ACC112 (cell line): ENCODE results near the gene MLPH.

Source experiments
- H2AFZ ChIP-seq: fragments of 200-600 bp; sonication (generic); one replicate; pipeline ENCODE4 v1.6.0; 2017; ENCODE audit warnings: antibody characterized with exemption, low read length; ENCODE audit not compliant: unreplicated experiment
- H3K27ac ChIP-seq: fragments of 200-600 bp; sonication (generic); 2 replicates; pipeline ENCODE4 v1.5.1; 2014; ENCODE audit warnings: low read depth, mild to moderate bottlenecking, antibody characterized with exemption, low read length, moderate library complexity
- H3K27me3 ChIP-seq: fragments of 200-600 bp; sonication (generic); 2 replicates; pipeline ENCODE4 v1.6.1; 2014; ENCODE audit warnings: mild to moderate bottlenecking, antibody characterized with exemption, low read length, moderate library complexity, mixed read lengths; ENCODE audit not compliant: insufficient read depth
- H3K36me3 ChIP-seq: fragments of 200-600 bp; sonication (generic); 2 replicates; pipeline ENCODE4 v1.6.1; 2016; ENCODE audit warnings: mild to moderate bottlenecking, antibody characterized with exemption, low read length, moderate library complexity, mixed read lengths; ENCODE audit not compliant: insufficient read depth
- H3K4me1 ChIP-seq: fragments of 200-600 bp; sonication (generic); one replicate; pipeline ENCODE4 v1.6.1; 2016; ENCODE audit warnings: low read length, mixed read lengths; ENCODE audit not compliant: insufficient read depth, unreplicated experiment, control insufficient read depth
- H3K4me3 ChIP-seq: fragments of 200-600 bp; sonication (generic); 2 replicates; pipeline ENCODE4 v1.5.1; 2014; ENCODE audit warnings: mild to moderate bottlenecking, low read depth, low read length
- H3K79me2 ChIP-seq: fragments of 200-600 bp; sonication (generic); one replicate; pipeline ENCODE4 v1.6.0; 2016; ENCODE audit warnings: low read length; ENCODE audit not compliant: control insufficient read depth, unreplicated experiment, insufficient read depth

The MLPH gene

GRCh38 chr2:237448626-237449025, 38.4 kb upstream of the MLPH start:
- H3K79me2 ChIP-seq, result no peaks in the 10 kb centered on the region
- no peak overlapping the region for H3K27ac ChIP-seq
- H3K27me3 ChIP-seq, result no peaks in the 10 kb centered on the region
- no peak overlapping the region for H2AFZ ChIP-seq
- H3K4me1 ChIP-seq, result peaks cover 11% of the 10 kb centered on the region
- H3K36me3 ChIP-seq, result no peaks in the 10 kb centered on the region
- H3K4me3 ChIP-seq, result no peak overlapping the region

- Histone ChIP-seq H3K36me3 (no peaks in the 10 kb centered on the region), H3K27ac (no peak overlapping the region), H3K4me3 (no peak overlapping the region), H3K79me2 (no peaks in the 10 kb centered on the region), H3K4me1 (peaks cover 11% of the 10 kb centered on the region), H3K27me3 (no peaks in the 10 kb centered on the region), H2AFZ (peak overlapping the region; percentile 26)
These were observed 37.7 kb upstream of the MLPH start for GRCh38 chr2:237449193-237449881.

- Histone ChIP-seq H2AFZ (no peak overlapping the region), H3K4me1 (peaks cover 11% of the 10 kb centered on the region), H3K4me3 (no peak overlapping the region), H3K36me3 (no peaks in the 10 kb centered on the region), H3K79me2 (no peaks in the 10 kb centered on the region), H3K27me3 (no peaks in the 10 kb centered on the region), H3K27ac (no peak overlapping the region)
These were observed 36.9 kb upstream of the MLPH start for GRCh38 chr2:237450108-237450507.

- Histone ChIP-seq H3K4me1 (peaks cover 12% of the 10 kb centered on the region), H2AFZ (no peak overlapping the region), H3K27ac (no peak overlapping the region), H3K79me2 (no peaks in the 10 kb centered on the region), H3K27me3 (no peaks in the 10 kb centered on the region), H3K36me3 (no peaks in the 10 kb centered on the region), H3K4me3 (no peak overlapping the region)
These were observed 36.5 kb upstream of the MLPH start for GRCh38 chr2:237450583-237450982.

GRCh38 chr2:237451643-237452469, 35.2 kb upstream of the MLPH start:
- no peaks in the 10 kb centered on the region for H3K36me3 ChIP-seq
- no peaks in the 10 kb centered on the region for H3K27me3 ChIP-seq
- no peak overlapping the region for H3K4me3 ChIP-seq
- no peak overlapping the region for H2AFZ ChIP-seq
- no peak overlapping the region for H3K27ac ChIP-seq
- H3K79me2 ChIP-seq, result no peaks in the 10 kb centered on the region
- H3K4me1 ChIP-seq, result peaks cover 25% of the 10 kb centered on the region

GRCh38 chr2:237452861-237453260, 34.2 kb upstream of the MLPH start:
- Histone ChIP-seq H3K27ac (0 out of 2 replicates have a peak overlapping the region, but pooled peaks have one; percentile 20), H3K36me3 (no peaks in the 10 kb centered on the region), H3K4me1 (peaks cover 25% of the 10 kb centered on the region)

GRCh38 chr2:237453671-237454070, 33.4 kb upstream of the MLPH start:
- Histone ChIP-seq H3K27me3 (no peaks in the 10 kb centered on the region), H3K4me3 (no peak overlapping the region), H3K4me1 (peaks cover 27% of the 10 kb centered on the region), H3K27ac (no peak overlapping the region), H3K36me3 (no peaks in the 10 kb centered on the region), H3K79me2 (no peaks in the 10 kb centered on the region), H2AFZ (no peak overlapping the region)

More at GRCh38 chr2:237452861-237453260, 34.2 kb upstream of the MLPH start:
- H2AFZ ChIP-seq, result no peak overlapping the region
- H3K4me3 ChIP-seq, result no peak overlapping the region
- no peaks in the 10 kb centered on the region for H3K27me3 ChIP-seq
- no peaks in the 10 kb centered on the region for H3K79me2 ChIP-seq

GRCh38 chr2:237455764-237456163, 31.3 kb upstream of the MLPH start:
- Histone ChIP-seq H2AFZ (no peak overlapping the region), H3K4me1 (peaks cover 37% of the 10 kb centered on the region), H3K79me2 (no peaks in the 10 kb centered on the region), H3K4me3 (no peak overlapping the region), H3K36me3 (no peaks in the 10 kb centered on the region), H3K27ac (no peak overlapping the region), H3K27me3 (no peaks in the 10 kb centered on the region)

GRCh38 chr2:237456200-237456843, 30.7 kb upstream of the MLPH start:
- peaks cover 37% of the 10 kb centered on the region for H3K4me1 ChIP-seq
- no peaks in the 10 kb centered on the region for H3K36me3 ChIP-seq
- no peaks in the 10 kb centered on the region for H3K27me3 ChIP-seq
- no peak overlapping the region for H3K27ac ChIP-seq
- H2AFZ ChIP-seq, result no peak overlapping the region
- no peaks in the 10 kb centered on the region for H3K79me2 ChIP-seq
- H3K4me3 ChIP-seq, result no peak overlapping the region

GRCh38 chr2:237457388-237457941, 29.6 kb upstream of the MLPH start:
- no peaks in the 10 kb centered on the region for H3K36me3 ChIP-seq
- no peak overlapping the region for H2AFZ ChIP-seq
- H3K27ac ChIP-seq, result no peak overlapping the region
- peaks cover 37% of the 10 kb centered on the region for H3K4me1 ChIP-seq
- no peaks in the 10 kb centered on the region for H3K27me3 ChIP-seq
- no peak overlapping the region for H3K4me3 ChIP-seq
- H3K79me2 ChIP-seq, result no peaks in the 10 kb centered on the region
